ENCODE results near the gene SGO1.

- no peak for TF ChIP-seq CTCF (IDR thresholded peaks at IDR 0.05; ENCODE audit: insufficient read depth, low read length, poor library complexity, severe bottlenecking)
- TF ChIP-seq EZH2phosphoT487 (conservative IDR thresholded peaks at IDR 0.05; ENCODE audit: low read length), result no peak
Observed at GRCh38 chr3:20125289-20125688, 60.7 kb downstream of the SGO1 start.
